Heart left ventricle (tissue), 16 donors: ENCODE data around the gene CREG2. TPM values are rescaled to one million over a fixed set of nuclear protein-coding genes. Genes with fewer than 3 reads are reported as not detected.

ENCODE experiments used
- ATAC-seq, 4 donors: fragments of 200-7000 bp; cut with Tn5 transposase; one replicate each; pipeline ENCODE4 v1.9.1; 2020 to 2022; ENCODE audit warnings: moderate library complexity in 4 of 4, mild to moderate bottlenecking in 3 of 4, moderate number of reproducible peaks in 1 of 4
- DNase-seq, 5 donors: peaks; one replicate each; pipeline ENCODE4 v3.0.0-alpha.2; 2020
- H3K27ac ChIP-seq, 12 donors: fragments of 200-600 bp; sonication (generic) in 4 of 12; one replicate each; pipeline versions ENCODE4 v1.5.0 to v1.8.0; 2016 to 2022; ENCODE audit warnings: mild to moderate bottlenecking in 2 of 12
- H3K27me3 ChIP-seq, 9 donors: fragments of 200-600 bp; sonication (generic) in 2 of 9; one replicate each; pipeline versions ENCODE4 v1.5.1 to v1.8.0; 2016 to 2022; ENCODE audit warnings: mild to moderate bottlenecking in 3 of 9
- H3K36me3 ChIP-seq, 9 donors: fragments of 200-600 bp; sonication (generic) in 2 of 9; one replicate each; pipeline versions ENCODE4 v1.5.0 to v1.8.0; 2018 to 2022; ENCODE audit warnings: mild to moderate bottlenecking in 2 of 9
- H3K4me1 ChIP-seq, 12 donors: fragments of 200-600 bp; sonication (generic) in 4 of 12; one replicate each; pipeline versions ENCODE4 v1.5.0 to v1.8.0; 2016 to 2022; ENCODE audit warnings: mild to moderate bottlenecking in 3 of 12
- H3K4me3 ChIP-seq, 12 donors: fragments of 200-600 bp; sonication (generic) in 4 of 12; one replicate each; pipeline versions ENCODE4 v1.5.0 to v1.8.0; 2017 to 2022; ENCODE audit warnings: mild to moderate bottlenecking in 9 of 12, moderate library complexity in 4 of 12
- H3K9me3 ChIP-seq, 12 donors: fragments of 200-600 bp; sonication (generic) in 4 of 12; one replicate each; pipeline versions ENCODE4 v1.5.0 to v1.8.0; 2016 to 2022; ENCODE audit warnings: mild to moderate bottlenecking in 1 of 12
- POLR2A ChIP-seq, 2 donors: fragments of 450-650 bp; IDR thresholded peaks; one replicate each; pipeline ENCODE4 v1.6.1; 2017; ENCODE audit warnings: antibody characterized with exemption in 2 of 2, mild to moderate bottlenecking in 2 of 2, moderate library complexity in 2 of 2
- WGBS, 4 donors: extraction: QIAGEN DNeasy Blood & Tissue Kit in 2 of 4; methylation state at CpG; one replicate each; pipeline versions ENCODE4 v1.1.5 to v1.1.7; 2013 to 2018; 5-methylcytosine and 5-hydroxymethylcytosine counted together
- intact Hi-C, 10 donors: fragments of 100-400 bp; cut with DNase I; formaldehyde crosslinking; loops; one replicate each; pipeline versions ENCODE4 v1.11.1 to v1.14.2; 2022
- polyA plus RNA-seq, 2 donors: library from polyadenylated mRNA; stranded (reverse); fragments of 200-250 nt; gene quantifications; one replicate each; pipeline ENCODE4 v1.2.3, GENCODE V29; 2013
- total RNA-seq, 9 donors: library from RNA; depleted of rRNA in 2 of 9; stranded (reverse); fragments of >200 nt in 2 of 9; fragmentation: NEBNext Ultra II Directional in 3 of 9; extraction: Animal tissue kit (Norgen Biotek cat#: 25700) in 3 of 9; gene quantifications; one replicate each; pipeline versions ENCODE4 v1.1.0 to v1.2.4, GENCODE V29; 2016 to 2023
- TF ChIP-seq, protein P1 (sequence below), 12 donors: fragments of 200-600 bp; sonication (generic) in 4 of 12; IDR thresholded peaks; one replicate each; pipeline versions ENCODE4 v1.5.0 to v1.8.0; 2018 to 2022; ENCODE audit warnings: antibody characterized with exemption in 12 of 12, mild to moderate bottlenecking in 5 of 12
- donor health status: ischemic (EF 13 %, LVEDD 7.1; RV severe dilation, severe dysfunction).
- donor health status: healthy with polysubstance abuse.
- donor health status: DM: no; HTN: yes; CAD: no.
- donor health status: DM: no; HTN: no; CAD: no.
- donor health status: ischemic (EF 25% LVEDD 6.9; RV normal size, moderate dysfunction).
- donor health status: ischemic (EF 25% LVEDD 5.7; RV mildly dilated, moderate dysfunction).
- donor health status: healthy.
- donor health status: DM: yes; HTN: yes; CAD: no.
- donor health status: ischemic (EF 35%, LVEDD 5.7; RV mildly dilated, moderate dysfunction).
- donor health status: nonischemic (EF 11% LVEDD 7.7; RV severe dilation, severe dysfunction).
- donor health status: DM: yes; HTN: yes; CAD: no.
- donor health status: PGD.
- donor health status: ischemic (EF 29% LVEDD 5.4; RV normal size, mild dysfunction).
- donor health status: nonischemic (EF 23%, LVEDD 6.1; RV moderate dilation, normal function).

Gene CREG2
- total and polyA plus RNA-seq, 11 donors, result 0.18 to 1.1 (median 0.46) TPM; not detected in 7

DNA sequence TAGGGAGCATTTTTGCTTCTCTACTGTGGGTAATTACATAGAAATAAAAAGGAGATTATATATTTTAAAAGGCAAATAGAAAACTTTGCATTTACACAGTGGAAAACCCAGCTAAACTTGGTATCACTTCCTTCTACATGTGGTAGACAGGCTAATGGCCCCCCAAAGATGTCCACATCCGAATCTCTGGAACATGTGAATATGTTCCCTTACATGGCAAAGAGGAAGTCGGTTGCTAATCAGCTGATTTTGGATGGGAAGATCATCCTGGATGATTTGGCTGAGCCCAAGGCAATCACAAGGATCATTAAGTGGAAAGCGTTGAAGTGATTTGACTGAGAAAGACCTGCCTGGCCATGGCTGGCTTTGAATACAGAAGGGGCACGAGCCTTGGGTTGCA, 26.2 kb downstream of the CREG2 start:
- DNase-seq (no peak), ATAC-seq (no peak)
- peak overlapping the region in 1 of 12 donors; percentile 49 for H3K27ac ChIP-seq
- no peaks in the 10 kb centered on the region for H3K36me3 ChIP-seq
- 64 to 71% (median 69%) methylated on average over 4 of the region's 4 CpGs for WGBS, 4 donors
- intact Hi-C loops, result no loop called here
- H3K4me3 ChIP-seq, result no peak overlapping the region
- TF ChIP-seq, protein P1, sequence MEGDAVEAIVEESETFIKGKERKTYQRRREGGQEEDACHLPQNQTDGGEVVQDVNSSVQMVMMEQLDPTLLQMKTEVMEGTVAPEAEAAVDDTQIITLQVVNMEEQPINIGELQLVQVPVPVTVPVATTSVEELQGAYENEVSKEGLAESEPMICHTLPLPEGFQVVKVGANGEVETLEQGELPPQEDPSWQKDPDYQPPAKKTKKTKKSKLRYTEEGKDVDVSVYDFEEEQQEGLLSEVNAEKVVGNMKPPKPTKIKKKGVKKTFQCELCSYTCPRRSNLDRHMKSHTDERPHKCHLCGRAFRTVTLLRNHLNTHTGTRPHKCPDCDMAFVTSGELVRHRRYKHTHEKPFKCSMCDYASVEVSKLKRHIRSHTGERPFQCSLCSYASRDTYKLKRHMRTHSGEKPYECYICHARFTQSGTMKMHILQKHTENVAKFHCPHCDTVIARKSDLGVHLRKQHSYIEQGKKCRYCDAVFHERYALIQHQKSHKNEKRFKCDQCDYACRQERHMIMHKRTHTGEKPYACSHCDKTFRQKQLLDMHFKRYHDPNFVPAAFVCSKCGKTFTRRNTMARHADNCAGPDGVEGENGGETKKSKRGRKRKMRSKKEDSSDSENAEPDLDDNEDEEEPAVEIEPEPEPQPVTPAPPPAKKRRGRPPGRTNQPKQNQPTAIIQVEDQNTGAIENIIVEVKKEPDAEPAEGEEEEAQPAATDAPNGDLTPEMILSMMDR (IDR thresholded peaks at IDR 0.05), result no peak
- TF ChIP-seq POLR2A (IDR thresholded peaks at IDR 0.05), result no peak
- H3K4me1 ChIP-seq, result peaks cover 0 to 15% (median 0%) of the 10 kb centered on the region in 12 donors
- H3K27me3 ChIP-seq, result no peaks in the 10 kb centered on the region
- no peaks in the 10 kb centered on the region for H3K9me3 ChIP-seq

DNA sequence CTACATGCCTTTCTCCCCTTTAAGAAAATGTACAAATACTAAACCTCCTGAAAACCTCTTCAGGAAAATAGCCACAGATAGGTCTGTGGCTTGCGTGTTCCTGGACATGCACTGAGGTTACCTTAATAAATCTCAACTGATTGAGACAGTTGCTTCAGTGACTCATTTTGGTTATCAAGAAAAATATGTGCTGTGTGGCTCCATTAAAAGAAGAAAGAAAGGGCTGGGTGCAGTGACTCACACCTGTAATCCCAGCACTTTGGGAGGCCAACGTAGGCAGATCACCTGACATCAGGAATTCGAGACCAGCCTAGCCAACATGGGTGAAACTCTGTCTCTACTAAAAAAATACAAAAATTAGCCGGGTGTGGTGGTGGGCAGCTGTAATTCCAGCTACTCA, 27.1 kb downstream of the CREG2 start:
- Histone ChIP-seq H3K9me3 (no peaks in the 10 kb centered on the region), H3K27ac (no peak overlapping the region), H3K4me3 (no peak overlapping the region), H3K4me1 (peaks cover 0 to 15% (median 0%) of the 10 kb centered on the region in 12 donors), H3K27me3 (no peaks in the 10 kb centered on the region), H3K36me3 (no peaks in the 10 kb centered on the region)
- TF ChIP-seq, protein P1 (IDR thresholded peaks at IDR 0.05), result no peak
- TF ChIP-seq POLR2A (IDR thresholded peaks at IDR 0.05), result no peak
- intact Hi-C loops, result no loop called here
- 70 to 93% (median 72%) methylated on average over 3 to 4 of the region's 4 CpGs for WGBS, 4 donors
- no peak for DNase-seq
- no peak for ATAC-seq

DNA sequence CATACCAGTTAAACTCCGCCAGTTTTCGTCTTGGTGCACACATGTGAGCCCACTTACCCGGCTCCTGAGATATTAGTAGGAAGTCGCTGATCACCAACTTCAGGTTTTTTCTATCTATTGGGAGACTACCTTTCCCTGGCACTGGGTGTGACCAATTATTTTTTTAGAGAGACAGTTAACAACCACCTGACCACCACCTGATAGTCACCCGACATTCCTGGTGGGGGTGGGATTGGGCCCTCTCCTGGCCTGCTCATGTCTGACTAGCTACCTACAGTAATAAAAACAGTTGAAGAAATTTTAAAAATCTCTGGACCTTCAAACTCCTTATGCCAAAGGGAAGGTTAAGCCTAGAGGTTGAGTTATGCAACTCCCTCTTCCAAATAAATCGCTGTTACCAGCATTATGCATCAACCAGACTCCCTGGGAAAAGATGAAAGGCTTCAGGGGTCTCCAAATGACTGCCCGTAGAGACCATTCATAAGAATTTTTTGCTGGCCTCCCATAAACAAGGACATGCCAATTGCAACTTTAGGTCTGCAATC, 27.8 kb downstream of the CREG2 start:
- no peaks in the 10 kb centered on the region for H3K27me3 ChIP-seq

DNA sequence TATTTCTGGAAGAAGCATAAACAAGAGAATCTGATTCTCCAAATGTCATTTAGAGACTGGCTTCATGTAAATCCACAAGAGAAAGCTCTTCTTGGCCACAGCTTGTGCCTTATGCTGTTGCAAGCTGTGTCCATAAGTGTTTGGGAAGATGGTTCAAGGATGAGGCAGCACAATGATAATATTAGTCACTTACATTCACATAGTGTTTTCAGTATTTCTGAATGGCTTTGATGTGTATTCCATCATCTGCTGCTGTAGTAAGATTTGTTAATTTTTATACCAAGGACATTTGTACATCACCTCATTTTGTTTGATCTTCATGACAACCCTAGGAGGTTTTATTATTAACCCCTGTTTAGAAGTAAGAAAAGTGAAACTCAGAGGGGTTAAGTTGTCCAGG, 29.9 kb downstream of the CREG2 start:
- Histone ChIP-seq H3K27ac (no peak overlapping the region), H3K36me3 (no peaks in the 10 kb centered on the region), H3K9me3 (no peaks in the 10 kb centered on the region), H3K27me3 (no peaks in the 10 kb centered on the region), H3K4me3 (no peak overlapping the region), H3K4me1 (peaks cover 0 to 15% (median 0%) of the 10 kb centered on the region in 12 donors)
- DNase-seq, result no peak
- no peak for ATAC-seq
- intact Hi-C loops, result loop anchor here in 1 of 10 donors (10.0 kb wide), 1 partner anchor 1087 kb away; no protein-coding TSS in a partner anchor
- no peak for TF ChIP-seq POLR2A (IDR thresholded peaks at IDR 0.05)
- TF ChIP-seq, protein P1 (IDR thresholded peaks at IDR 0.05), result no peak

More for the DNA sequence above, 27.8 kb downstream of the CREG2 start:
- no peak for DNase-seq
- 93 to 96% (median 95%) methylated on average over 7 of the region's 7 CpGs for WGBS, 4 donors
- peaks cover 0 to 15% (median 0%) of the 10 kb centered on the region in 12 donors for H3K4me1 ChIP-seq
- no peak overlapping the region for H3K27ac ChIP-seq
- no peaks in the 10 kb centered on the region for H3K36me3 ChIP-seq
- no peak for ATAC-seq
- H3K4me3 ChIP-seq, result no peak overlapping the region
- no peak for TF ChIP-seq POLR2A (IDR thresholded peaks at IDR 0.05)
- TF ChIP-seq, protein P1 (IDR thresholded peaks at IDR 0.05), result no peak
- no peaks in the 10 kb centered on the region for H3K9me3 ChIP-seq
- intact Hi-C loops, result loop anchor here in 1 of 10 donors (10.0 kb wide), 1 partner anchor 1085 kb away; no protein-coding TSS in a partner anchor
